Ascending aorta (tissue), 2 donors: Measurements from ENCODE around the gene CNPY3. TPM values are rescaled to one million over a fixed set of nuclear protein-coding genes. Genes with fewer than 3 reads are reported as not detected.

Experiments used
- DNase-seq, 2 donors: peaks; one replicate each; pipeline ENCODE4 v3.0.0-alpha.2; 2019; ENCODE audit warnings: low spot score in 2 of 2
- H3K27ac ChIP-seq, 2 donors: fragments of 200-600 bp; sonication (generic); one replicate each; pipeline ENCODE4 v1.5.1; 2016 to 2017; ENCODE audit warnings: mild to moderate bottlenecking in 1 of 2
- H3K27me3 ChIP-seq: fragments of 200-600 bp; sonication (generic); one replicate; pipeline ENCODE4 v1.5.1; 2017
- H3K36me3 ChIP-seq, 2 donors: fragments of 200-600 bp; sonication (generic); one replicate each; pipeline ENCODE4 v1.5.1; 2016
- H3K4me1 ChIP-seq, 2 donors: fragments of 200-600 bp; sonication (generic); one replicate each; pipeline ENCODE4 v1.5.1; 2016 to 2017; ENCODE audit warnings: mild to moderate bottlenecking in 1 of 2
- H3K4me3 ChIP-seq, 2 donors: fragments of 200-600 bp; sonication (generic); one replicate each; pipeline ENCODE4 v1.5.1; 2016 to 2017; ENCODE audit warnings: mild to moderate bottlenecking in 1 of 2
- H3K9me3 ChIP-seq, 2 donors: fragments of 200-600 bp; sonication (generic); one replicate each; pipeline ENCODE4 v1.5.1; 2016
- CTCF ChIP-seq, 3 experiments: fragments of 200-600 bp in 2 of 3; fragments of 450-650 bp in 1 of 3; sonication (generic) in 2 of 3; IDR thresholded peaks; one replicate each; pipeline ENCODE4 v1.5.1; 2016 to 2019; ENCODE audit warnings: antibody characterized with exemption in 3 of 3, mild to moderate bottlenecking in 1 of 3, moderate library complexity in 1 of 3
- intact Hi-C: fragments of 100-400 bp; cut with DNase I; formaldehyde crosslinking; loops from one replicate; pipeline ENCODE4 v1.15.1; 2023
- total RNA-seq: library from RNA; depleted of rRNA; stranded (reverse); fragments of >200 nt; gene quantifications from one replicate; pipeline ENCODE4 v1.1.0, GENCODE V29; 2016

Gene CNPY3
- total RNA-seq, 1 donor from 2014 or later: 49.6 TPM

DNA sequence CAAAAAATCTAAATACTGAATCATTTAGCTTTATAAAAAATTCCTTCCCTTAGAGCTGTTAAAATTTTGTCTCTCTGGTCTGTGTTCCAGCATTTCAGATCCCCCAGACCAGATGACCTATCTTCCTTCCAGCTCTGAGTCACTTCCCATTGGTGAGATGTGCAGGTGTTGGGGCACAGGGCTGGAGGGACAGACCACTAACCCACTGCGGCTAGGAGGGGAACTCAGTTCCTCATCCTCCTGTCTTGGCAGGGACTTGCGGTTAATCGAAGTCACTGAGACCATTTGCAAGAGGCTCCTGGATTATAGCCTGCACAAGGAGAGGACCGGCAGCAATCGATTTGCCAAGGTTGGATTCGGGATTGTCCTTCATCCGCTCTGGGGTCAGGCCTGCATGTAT, 6.0 kb downstream of the CNPY3 start:
- TF ChIP-seq CTCF (IDR thresholded peaks at IDR 0.05): no peak

GRCh38 chr6:42936398-42936797, 7.1 kb downstream of the CNPY3 start:
- Histone ChIP-seq H3K36me3 (peaks cover 41 to 42% of the 10 kb centered on the region in 2 donors), H3K9me3 (no peaks in the 10 kb centered on the region), H3K4me1 (no peaks in the 10 kb centered on the region), H3K4me3 (no peak overlapping the region), H3K27me3 (no peaks in the 10 kb centered on the region), H3K27ac (no peak overlapping the region)
- intact Hi-C loops: no loop called here
- DNase-seq: no peak
- TF ChIP-seq CTCF (IDR thresholded peaks at IDR 0.05): no peak

More for the DNA sequence above, 6.0 kb downstream of the CNPY3 start:
- no peak for DNase-seq
- Histone ChIP-seq H3K27me3 (no peaks in the 10 kb centered on the region), H3K9me3 (no peaks in the 10 kb centered on the region), H3K27ac (no peak overlapping the region), H3K36me3 (peaks cover 41 to 42% of the 10 kb centered on the region in 2 donors), H3K4me1 (peaks cover 0 to 7% of the 10 kb centered on the region in 2 donors), H3K4me3 (no peak overlapping the region)
- intact Hi-C loops: no loop called here

DNA sequence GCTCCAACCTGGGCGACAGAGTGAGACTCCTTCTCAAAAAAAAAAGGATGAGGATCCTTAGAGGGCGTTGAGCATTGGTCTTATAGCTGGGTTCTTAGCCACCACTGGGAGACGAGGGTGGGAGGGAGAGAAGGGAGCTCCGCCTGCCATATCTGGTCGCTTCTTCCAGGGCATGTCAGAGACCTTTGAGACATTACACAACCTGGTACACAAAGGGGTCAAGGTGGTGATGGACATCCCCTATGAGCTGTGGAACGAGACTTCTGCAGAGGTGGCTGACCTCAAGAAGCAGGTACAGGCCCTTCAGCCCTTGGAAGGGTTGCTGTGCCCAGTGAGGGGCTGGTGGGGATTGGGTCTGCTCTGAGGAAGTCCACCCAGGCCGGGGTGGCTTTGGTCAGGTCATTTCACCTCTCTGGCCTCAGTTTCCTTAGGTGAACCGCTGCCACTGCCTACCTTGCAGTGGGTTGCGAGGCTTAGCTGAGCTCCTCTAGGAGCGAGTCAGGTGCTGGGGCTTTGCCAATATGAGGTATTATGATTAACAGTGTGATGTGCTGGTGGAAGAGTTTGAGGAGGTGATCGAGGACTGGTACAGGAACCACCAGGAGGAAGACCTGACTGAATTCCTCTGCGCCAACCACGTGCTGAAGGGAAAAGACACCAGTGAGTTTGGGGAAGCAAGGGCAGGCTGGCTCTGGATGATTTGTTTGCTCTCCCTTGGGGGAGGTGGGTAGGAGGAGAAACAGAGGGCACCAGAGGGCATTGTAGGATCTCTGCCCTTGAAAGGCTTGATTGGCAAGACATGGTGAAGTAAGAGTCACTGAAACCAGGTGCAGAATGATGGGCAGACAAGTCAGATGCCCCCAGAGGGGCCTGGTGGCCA, 8.5 kb downstream of the CNPY3 start:
- Histone ChIP-seq H3K27me3 (no peaks in the 10 kb centered on the region), H3K27ac (no peak overlapping the region), H3K36me3 (peaks cover 41 to 42% of the 10 kb centered on the region in 2 donors), H3K4me1 (no peaks in the 10 kb centered on the region), H3K4me3 (no peak overlapping the region), H3K9me3 (no peaks in the 10 kb centered on the region)
- DNase-seq: no peak
- no peak for TF ChIP-seq CTCF (IDR thresholded peaks at IDR 0.05)
- intact Hi-C loops: no loop called here

GRCh38 chr6:42938428-42938796, 9.1 kb downstream of the CNPY3 start:
- Histone ChIP-seq H3K9me3 (no peaks in the 10 kb centered on the region), H3K4me1 (no peaks in the 10 kb centered on the region), H3K36me3 (peaks cover 41 to 42% of the 10 kb centered on the region in 2 donors), H3K27ac (no peak overlapping the region), H3K27me3 (no peaks in the 10 kb centered on the region), H3K4me3 (no peak overlapping the region)
- no peak for DNase-seq
- TF ChIP-seq CTCF (IDR thresholded peaks at IDR 0.05): no peak
- intact Hi-C loops: no loop called here

DNA sequence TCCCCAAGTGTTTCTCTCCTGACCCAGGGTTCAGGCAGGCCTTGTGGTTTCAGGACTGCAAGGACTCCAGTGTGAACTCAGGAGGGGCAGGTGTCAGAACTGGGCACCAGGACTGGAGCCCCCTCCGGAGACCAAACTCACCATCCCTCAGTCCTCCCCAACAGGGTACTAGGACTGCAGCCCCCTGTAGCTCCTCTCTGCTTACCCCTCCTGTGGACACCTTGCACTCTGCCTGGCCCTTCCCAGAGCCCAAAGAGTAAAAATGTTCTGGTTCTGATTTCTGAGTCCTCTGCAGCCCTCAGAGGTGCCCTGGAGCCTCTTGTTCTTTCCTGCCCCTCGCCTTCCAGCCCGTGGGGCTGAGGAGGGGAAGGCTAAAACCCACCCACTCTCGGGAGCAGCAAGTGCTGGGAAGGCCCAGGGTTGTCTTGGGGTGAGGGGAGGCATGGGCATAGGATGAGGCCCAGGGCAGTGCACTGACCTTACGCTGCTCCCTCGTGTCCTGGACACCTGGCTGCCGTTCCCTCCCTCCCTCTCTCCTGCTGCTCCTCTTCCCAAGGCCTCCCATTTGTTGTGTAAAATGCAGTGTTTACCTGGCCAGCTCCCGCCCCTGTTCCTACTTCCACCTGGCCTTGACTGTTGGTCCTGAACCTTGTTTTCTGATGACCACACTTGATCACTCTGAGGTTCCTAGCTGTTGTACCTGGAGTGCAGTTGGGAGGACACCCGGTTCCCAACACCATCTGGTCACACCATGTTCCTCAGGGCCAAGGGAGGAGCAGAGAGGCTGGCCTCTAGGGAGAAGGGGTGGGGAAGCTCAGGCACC, 9.9 kb downstream of the CNPY3 start:
- H3K27me3 ChIP-seq: no peaks in the 10 kb centered on the region
- TF ChIP-seq CTCF (IDR thresholded peaks at IDR 0.05): no peak
- no peak overlapping the region for H3K27ac ChIP-seq
- intact Hi-C loops: no loop called here
- no peaks in the 10 kb centered on the region for H3K4me1 ChIP-seq
- no peak for DNase-seq
- peaks cover 47% of the 10 kb centered on the region in 2 donors for H3K36me3 ChIP-seq
- H3K9me3 ChIP-seq: no peaks in the 10 kb centered on the region
- no peak overlapping the region for H3K4me3 ChIP-seq
